DMS 273 (cell line): Measurements from ENCODE around the gene HNRNPC.
"Not testable (repeated sequence)": the region's sequence is repeated elsewhere in the genome, so short reads cannot be mapped to it uniquely, and the experiment has no call there.

ENCODE experiments used
- DNase-seq: peaks from one replicate; lab custom pipeline; 2025; ENCODE audit not compliant: unreplicated experiment; lab: John Stamatoyannopoulos, UW

Gene HNRNPC

DNA sequence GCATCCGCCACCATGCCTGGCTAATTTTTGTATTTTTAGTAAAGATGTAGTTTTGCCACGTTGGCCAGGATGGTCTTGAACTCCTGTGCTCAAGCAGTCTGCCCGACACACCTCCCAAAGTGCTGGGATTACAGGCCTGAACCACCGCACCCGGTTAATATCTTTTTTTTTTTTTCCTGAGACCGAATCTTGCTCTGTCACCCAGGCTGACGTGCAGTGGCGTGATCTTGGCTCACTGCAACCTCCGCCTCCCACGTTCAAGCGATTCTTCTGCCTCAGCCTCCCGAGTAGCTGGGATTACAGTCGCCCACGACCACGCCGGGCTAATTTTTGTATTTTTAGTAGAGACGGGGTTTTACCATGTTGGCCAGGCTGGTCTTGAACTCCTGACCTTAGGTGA lies 3.4 kb upstream of the HNRNPC start:
- DNase-seq = not testable (repeated sequence)

GRCh38 chr14:21268617-21269251 lies 508 bp downstream of the HNRNPC start:
- DNase-seq = peak; percentile 81

- peak; percentile 41 for DNase-seq
These were observed 1.2 kb downstream of the HNRNPC start for GRCh38 chr14:21267886-21268616.

DNA sequence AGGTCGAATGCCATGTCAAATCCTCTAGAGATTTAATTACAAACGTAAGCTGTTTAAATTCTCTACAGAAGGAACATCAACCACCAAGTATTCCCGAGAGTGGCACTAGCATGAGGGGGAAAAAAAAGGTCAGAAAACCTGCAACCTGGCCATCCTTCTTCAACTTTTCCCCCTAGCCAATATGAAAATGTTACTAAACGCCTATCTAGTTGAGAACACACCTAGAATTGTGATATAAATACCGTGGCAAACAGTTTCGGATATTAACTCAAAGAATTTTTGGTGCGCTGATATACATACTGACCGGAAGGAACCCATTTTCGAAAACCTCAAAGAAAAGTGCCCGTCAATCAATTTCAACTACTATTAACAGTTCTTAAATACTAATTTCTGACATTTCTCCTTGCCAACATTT lies 1.8 kb downstream of the HNRNPC start:
- DNase-seq = peak; percentile 49

- no peak for DNase-seq
These were observed 5.0 kb downstream of the HNRNPC start for GRCh38 chr14:21264025-21264801.

DNA sequence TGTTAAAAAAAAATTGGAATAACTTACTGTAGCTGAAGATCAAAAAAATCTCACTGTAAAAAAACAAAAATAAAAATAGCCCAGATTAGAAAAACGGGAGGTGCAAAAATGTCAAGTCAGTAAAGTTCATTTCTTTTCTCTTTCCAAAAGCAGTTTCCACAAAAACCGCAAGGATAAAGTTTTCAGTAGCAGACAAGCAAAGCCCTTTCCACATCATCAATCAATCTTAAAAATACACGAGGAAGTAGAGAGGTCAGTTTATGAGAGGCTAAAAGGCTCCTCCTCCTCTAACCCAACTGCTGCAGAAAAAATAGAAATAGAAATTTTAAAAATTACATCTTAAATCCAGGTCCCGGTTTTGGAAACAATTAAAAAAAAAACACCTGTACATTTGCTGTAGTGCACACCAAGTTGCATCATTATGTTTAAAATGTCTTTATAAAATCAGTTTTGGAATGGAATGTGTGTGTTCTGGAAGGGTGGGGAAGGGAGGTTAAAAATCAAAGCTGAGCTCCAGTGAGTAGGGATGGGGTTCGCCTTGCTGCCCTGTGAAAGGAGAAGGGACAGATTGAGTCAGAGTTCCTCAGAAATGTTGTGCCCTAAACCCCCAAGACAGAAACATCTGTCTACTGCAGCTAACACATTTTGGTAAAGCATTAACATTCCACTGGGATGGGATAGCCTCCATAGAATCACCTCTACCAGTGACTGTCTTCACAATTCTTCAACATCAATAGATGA lies 5.8 kb downstream of the HNRNPC start:
- DNase-seq = peak; percentile 42

- DNase-seq = no peak
These were observed 6.8 kb downstream of the HNRNPC start for GRCh38 chr14:21262410-21262809.

- no peak for DNase-seq
These were observed 7.4 kb downstream of the HNRNPC start for GRCh38 chr14:21261824-21262223.

DNA sequence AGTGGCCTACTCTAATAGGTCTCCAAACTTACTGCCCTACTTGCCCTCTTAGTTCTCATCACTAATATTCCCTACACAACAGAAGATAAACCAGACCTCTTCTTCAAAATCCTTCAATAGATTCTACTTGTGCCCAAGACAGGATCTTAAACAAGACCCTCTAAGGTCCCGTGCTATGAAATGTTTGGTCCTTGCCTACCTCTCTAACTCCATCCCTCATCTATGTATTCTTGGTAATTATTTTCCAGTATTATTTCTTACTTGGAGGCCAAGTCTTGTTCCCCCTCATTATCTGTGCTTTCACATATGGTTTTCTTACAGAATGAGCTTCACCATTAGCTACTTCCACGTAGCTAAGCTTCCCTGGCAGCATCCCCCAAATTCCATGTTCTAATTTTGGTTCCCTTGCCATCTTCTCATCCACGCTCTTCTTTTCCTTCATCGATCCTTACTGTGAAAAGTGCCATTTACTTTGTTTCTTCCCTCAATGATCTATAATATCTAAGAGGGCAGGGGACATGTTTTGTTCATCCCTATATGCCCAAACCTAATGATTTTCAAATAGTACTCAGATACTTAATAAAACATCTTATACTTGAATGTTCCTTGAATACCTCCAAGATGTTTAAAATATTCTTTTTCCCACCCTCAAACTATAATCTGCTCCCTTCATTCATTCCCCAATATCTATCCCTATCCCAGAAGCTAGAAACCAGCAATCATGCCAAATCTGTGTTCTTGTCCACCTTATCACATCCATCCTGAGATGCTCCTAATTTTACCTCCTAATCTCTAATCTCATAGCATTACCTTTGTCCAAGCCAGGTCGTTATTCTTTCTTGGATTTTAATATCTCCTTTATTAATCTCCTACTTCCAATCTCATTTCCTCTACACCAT lies 10.1 kb downstream of the HNRNPC start:
- peak; percentile 39 for DNase-seq

- no peak for DNase-seq
These were observed 11.0 kb downstream of the HNRNPC start for GRCh38 chr14:21258005-21258888.

DNA sequence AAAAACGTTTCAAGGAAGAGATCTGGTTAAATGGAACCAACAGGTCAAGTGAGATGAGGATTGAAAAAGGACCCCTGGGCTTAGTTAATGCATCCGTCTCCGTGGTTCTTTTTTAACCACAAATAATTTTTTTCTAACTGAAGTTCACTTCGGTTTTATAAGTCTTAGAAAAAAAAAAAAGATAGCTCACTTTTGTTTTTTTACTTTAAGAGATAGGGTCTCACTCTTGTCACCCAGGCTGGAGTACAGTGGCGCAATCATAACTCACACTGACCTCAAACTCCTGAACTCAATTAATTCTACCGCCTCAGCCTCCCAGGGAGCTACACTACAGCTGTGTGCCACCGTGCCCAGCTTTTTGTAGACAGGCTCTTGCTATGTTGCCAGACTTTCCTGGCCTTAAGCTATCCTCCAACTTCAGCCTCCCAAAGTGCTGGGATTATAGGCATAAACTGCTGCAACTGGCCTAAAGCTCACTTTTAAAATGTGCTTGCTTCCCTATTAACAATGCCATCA lies 11.8 kb downstream of the HNRNPC start:
- DNase-seq = peak; percentile 36

GRCh38 chr14:21256539-21257393 lies 12.5 kb downstream of the HNRNPC start:
- peak; percentile 23 for DNase-seq

- not testable (repeated sequence) for DNase-seq
These were observed 13.2 kb downstream of the HNRNPC start for GRCh38 chr14:21256102-21256447.

- no peak for DNase-seq
These were observed 13.7 kb downstream of the HNRNPC start for GRCh38 chr14:21255385-21256101.

DNA sequence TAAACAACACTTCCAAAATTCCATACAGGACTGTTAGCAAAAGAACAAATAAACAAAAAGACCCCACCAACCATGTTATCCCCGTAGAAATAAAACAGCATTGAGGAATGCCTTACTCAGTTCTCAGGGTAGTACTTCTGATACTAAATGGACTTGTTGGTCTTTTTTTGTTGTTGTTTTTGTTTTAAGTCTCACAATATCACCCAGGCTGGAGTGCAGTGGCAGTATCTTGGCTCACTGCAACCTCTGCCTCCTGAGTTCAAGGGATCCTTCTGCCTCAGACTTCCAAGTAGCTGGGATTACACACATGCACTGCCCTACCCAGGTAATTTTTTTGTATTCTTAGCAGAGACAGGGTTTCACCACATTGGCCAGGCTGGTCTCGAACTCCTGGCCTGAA lies 17.1 kb downstream of the HNRNPC start:
- no peak for DNase-seq

DNA sequence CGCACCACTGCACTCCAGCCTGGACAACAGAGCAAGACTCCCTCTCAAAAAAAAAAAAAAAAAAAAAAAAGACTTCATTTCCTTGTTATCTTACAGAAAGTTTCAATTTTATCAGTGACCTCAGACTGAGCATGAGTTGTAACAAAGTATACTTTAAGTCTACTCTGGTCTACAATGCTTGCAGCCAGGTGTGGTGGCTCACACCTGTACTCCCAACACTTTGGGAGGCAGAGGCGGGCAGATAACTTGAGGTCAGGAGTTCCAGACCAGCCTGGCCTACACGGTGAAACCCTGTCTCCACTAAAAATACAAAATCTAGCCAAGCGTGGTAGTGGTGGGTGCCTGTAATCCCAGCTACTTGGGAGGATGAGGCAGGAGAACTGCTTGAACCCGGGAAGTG lies 18.0 kb downstream of the HNRNPC start:
- no peak for DNase-seq

GRCh38 chr14:21248739-21249411 lies 20.4 kb downstream of the HNRNPC start:
- no peak for DNase-seq
